ENCODE results near the gene SLC13A2. TPM values are rescaled to one million over a fixed set of nuclear protein-coding genes. Genes with fewer than 3 reads are reported as not detected.

Gene SLC13A2
- total and polyA plus RNA-seq, 7 donors, result 0.21 TPM; not detected in 6

DNA sequence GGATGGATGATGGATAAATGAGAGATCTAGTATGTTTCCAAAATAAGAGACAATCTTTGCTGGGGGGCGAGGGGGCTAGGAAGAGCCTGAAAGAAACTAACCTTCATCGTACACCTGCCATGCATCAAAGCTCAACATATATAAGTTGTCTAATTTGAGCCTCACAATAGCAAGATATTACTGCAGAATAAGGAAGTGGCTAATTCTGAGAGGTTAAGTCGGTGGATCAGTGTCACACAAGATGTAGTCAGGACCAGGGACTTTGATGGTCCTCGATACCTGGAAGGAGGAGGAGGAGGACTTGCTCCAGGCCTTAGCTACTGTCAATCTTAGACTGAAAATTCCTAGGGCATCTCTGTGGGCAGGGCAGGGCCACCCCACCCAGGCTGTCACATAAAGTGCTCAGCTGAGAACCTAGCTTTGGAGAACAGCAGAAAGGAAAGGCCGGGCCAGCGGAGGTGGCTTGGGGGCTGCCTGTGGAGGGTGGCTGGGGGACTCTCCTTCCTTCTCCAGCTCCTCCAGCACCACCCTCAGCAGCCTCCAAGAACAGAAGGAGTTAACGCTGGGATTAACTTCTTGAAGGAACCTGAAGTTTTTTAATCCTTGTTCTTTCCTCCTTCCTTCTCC is 460 bp upstream of the SLC13A2 start:
- WGBS, 3 donors, result 82 to 88% (median 83%) methylated on average over 7 of the region's 7 CpGs
- TF ChIP-seq, protein P1, sequence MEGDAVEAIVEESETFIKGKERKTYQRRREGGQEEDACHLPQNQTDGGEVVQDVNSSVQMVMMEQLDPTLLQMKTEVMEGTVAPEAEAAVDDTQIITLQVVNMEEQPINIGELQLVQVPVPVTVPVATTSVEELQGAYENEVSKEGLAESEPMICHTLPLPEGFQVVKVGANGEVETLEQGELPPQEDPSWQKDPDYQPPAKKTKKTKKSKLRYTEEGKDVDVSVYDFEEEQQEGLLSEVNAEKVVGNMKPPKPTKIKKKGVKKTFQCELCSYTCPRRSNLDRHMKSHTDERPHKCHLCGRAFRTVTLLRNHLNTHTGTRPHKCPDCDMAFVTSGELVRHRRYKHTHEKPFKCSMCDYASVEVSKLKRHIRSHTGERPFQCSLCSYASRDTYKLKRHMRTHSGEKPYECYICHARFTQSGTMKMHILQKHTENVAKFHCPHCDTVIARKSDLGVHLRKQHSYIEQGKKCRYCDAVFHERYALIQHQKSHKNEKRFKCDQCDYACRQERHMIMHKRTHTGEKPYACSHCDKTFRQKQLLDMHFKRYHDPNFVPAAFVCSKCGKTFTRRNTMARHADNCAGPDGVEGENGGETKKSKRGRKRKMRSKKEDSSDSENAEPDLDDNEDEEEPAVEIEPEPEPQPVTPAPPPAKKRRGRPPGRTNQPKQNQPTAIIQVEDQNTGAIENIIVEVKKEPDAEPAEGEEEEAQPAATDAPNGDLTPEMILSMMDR (IDR thresholded peaks at IDR 0.05), result no peak
- no peaks in the 10 kb centered on the region for H3K4me1 ChIP-seq
- H3K27ac ChIP-seq, result no peak overlapping the region
- H3K36me3 ChIP-seq (ENCODE audit: insufficient read depth in 1 of 2, low read depth in 1 of 2), result no peaks in the 10 kb centered on the region
- ATAC-seq (no peak), DNase-seq (no peak)
- intact Hi-C loops (cut with DNase I), result no loop called here
- H3K9me3 ChIP-seq, result no peaks in the 10 kb centered on the region
- H3K27me3 ChIP-seq (ENCODE audit: insufficient read depth in 3 of 3, low read length in 2 of 3), result no peaks in the 10 kb centered on the region
- no peak overlapping the region for H3K4me3 ChIP-seq

DNA sequence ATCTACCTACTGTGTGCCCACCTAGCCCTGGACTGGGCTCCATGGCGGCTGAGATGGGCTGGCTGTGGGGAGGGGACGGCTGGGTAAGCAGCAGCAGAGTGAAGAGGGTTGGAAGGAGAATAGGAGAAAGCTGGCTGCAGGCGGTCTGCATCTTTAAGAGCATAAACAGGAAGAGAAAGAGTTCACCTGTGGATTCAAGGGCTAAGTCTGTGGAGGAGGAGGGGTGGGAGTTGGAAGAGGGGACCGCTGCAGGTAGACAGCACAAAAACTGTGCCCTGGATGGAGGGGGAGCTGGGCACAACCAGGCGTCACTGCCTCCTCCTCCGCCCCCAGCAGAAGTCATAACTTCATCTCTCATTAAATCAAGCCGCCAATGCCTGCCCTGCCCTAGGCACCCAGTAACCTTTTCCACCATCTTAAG is 677 bp downstream of the SLC13A2 start:
- no peaks in the 10 kb centered on the region for H3K36me3 ChIP-seq (ENCODE audit: insufficient read depth in 1 of 2, low read depth in 1 of 2)
- H3K9me3 ChIP-seq, result no peaks in the 10 kb centered on the region
- 76 to 78% (median 78%) methylated on average over 7 of the region's 7 CpGs for WGBS, 3 donors
- intact Hi-C loops (cut with DNase I), result no loop called here
- no peak overlapping the region for H3K27ac ChIP-seq
- H3K27me3 ChIP-seq (ENCODE audit: insufficient read depth in 3 of 3, low read length in 2 of 3), result no peaks in the 10 kb centered on the region
- TF ChIP-seq, protein P1 (IDR thresholded peaks at IDR 0.05), result no peak
- no peak for DNase-seq
- no peak overlapping the region for H3K4me3 ChIP-seq
- no peak for ATAC-seq
- no peaks in the 10 kb centered on the region for H3K4me1 ChIP-seq

DNA sequence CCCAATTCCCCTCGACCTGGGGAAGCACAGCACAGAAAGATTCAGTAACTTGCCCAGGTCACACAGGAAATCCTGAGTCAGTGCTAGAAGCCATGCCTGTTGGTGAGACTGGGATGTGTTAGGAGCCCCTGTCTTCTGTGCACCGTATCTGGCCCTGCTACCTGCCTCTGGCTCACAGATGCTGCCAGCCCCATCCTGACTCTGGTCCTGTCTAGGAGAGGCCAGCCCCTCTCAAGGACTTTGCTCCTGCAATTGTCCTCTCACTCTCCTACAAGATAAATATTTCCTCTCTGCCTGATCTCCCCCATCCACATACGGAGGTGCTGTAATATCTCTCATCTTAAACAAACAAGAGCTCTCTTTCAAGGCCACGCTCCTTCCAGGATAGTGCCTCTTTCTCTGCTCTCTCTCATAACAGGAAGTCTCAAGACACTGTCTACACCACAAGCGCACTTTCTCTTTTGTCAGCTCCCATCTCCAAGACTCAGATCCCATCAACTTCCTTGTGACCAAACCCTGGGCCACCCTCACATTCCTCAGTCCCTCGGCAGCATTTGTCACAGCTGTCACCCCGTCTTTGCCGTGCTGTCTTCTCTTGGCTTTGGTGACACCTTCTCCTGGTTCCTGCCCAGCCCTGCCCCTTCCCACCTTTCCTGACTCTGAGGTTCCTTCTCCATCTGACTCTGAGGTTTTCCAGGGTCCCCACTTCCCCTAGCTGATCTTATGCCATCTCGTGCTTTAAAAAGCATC is 1.9 kb downstream of the SLC13A2 start:
- TF ChIP-seq, protein P1 (IDR thresholded peaks at IDR 0.05), result no peak
- DNase-seq (no peak), ATAC-seq (no peak)
- Histone ChIP-seq H3K36me3 (ENCODE audit: insufficient read depth in 1 of 2, low read depth in 1 of 2) (no peaks in the 10 kb centered on the region), H3K27me3 (ENCODE audit: insufficient read depth in 3 of 3, low read length in 2 of 3) (no peaks in the 10 kb centered on the region), H3K27ac (no peak overlapping the region), H3K4me3 (no peak overlapping the region), H3K4me1 (no peaks in the 10 kb centered on the region), H3K9me3 (no peaks in the 10 kb centered on the region)
- 43 to 55% (median 49%) methylated on average over 9 of the region's 9 CpGs for WGBS, 3 donors
- intact Hi-C loops (cut with DNase I), result no loop called here

DNA sequence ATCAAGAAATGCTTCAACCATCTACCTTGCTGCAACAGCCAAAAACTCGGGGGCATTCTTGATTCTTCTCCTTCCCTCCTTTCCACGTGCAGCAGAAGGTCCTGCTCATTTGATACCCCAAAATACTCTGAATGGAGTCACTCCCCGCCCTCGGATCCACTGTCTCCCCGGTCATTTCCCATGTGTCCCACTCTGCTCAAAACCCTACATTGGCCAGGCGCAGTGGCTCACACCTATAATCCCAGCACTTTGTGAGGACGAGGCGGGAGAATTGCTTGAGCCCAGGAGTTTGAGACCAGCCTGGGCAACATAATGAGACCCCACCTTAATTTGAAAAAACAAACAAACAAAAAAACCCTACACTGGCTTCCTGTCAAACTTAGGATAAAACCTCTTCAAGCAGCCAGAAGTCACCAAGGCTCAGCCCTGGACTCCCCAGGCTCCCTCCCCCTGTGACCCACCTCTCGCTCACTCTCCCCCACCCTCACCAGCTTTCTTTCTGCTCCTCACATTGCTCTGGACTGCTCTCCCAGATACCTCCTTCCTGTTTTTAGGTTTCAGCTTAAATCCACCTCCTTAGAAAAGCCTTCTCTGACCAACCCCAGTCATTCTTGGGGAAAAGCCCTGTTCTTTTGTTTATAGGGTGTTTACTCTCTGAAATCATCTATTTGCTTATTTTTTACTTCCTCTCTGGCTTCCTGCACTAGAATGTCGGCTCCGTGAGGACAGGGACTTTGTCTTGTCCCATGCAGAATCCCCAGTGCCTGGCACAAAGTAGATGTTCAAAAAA is 2.8 kb downstream of the SLC13A2 start:
- Histone ChIP-seq H3K27me3 (ENCODE audit: insufficient read depth in 3 of 3, low read length in 2 of 3) (no peaks in the 10 kb centered on the region), H3K4me3 (no peak overlapping the region), H3K9me3 (no peaks in the 10 kb centered on the region), H3K4me1 (no peaks in the 10 kb centered on the region), H3K27ac (no peak overlapping the region), H3K36me3 (ENCODE audit: insufficient read depth in 1 of 2, low read depth in 1 of 2) (no peaks in the 10 kb centered on the region)
- ATAC-seq, result no peak
- TF ChIP-seq, protein P1 (IDR thresholded peaks at IDR 0.05), result no peak
- no peak for DNase-seq
- intact Hi-C loops (cut with DNase I), result no loop called here
- 72 to 77% (median 77%) methylated on average over 11 of the region's 11 CpGs for WGBS, 3 donors
